GM19193 (cell line): ENCODE results near the gene PMEPA1.

ENCODE experiments used
- POLR2A ChIP-seq: IDR thresholded peaks from 4 replicates; pipeline ENCODE4 v1.6.1; 2011; ENCODE audit not compliant: insufficient read depth, insufficient read length; ENCODE audit errors: extremely low read depth

PMEPA1 gene

DNA sequence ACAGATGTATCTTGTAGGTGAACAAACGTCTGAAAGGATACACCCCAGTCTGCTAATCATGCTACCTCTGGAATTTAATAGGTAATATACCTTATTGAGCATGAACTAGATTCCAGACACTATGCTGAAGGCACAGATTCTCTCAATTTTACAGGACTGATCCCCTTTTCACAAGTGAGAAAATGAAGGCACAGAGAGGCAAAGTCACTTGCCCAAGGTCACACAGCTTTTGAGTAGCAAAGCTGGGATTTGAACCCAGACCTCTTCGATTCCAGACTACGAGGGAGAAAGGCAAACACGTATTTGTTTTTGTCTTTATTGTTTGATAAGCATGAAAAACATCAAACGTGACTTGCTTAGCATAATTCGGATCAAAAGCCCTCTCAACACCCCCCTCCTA is 34.4 kb upstream of the PMEPA1 start:
- TF ChIP-seq POLR2A: no peak

DNA sequence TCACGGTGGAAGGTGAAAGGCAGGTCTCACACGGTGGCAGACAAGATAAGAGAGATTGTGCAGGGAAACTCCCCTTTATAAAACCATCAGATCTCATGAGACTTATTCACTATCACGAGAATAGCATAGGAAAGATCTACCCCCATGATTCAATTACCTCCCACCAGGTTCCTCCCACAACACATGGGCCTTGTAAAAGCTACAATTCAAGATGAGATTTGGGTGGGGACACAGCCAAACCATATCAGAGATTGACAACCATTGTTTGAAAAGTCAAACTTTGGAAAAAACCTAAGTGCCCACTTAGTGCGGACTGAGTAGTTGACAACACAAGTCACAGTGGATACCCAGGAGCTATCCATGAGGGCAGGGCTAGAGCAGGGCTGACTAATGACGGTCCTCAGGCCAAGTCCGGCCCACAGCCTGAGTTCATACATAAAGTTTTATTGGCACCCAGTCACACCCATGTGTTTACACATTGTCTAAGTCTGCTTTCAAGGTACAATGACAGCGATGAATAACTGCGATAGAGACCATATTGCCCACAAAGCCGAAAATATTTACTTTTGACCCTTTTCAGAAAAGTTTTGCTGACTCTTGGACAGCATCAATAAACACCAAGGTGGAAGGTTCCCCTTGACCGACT is 33.8 kb upstream of the PMEPA1 start:
- no peak for TF ChIP-seq POLR2A

DNA sequence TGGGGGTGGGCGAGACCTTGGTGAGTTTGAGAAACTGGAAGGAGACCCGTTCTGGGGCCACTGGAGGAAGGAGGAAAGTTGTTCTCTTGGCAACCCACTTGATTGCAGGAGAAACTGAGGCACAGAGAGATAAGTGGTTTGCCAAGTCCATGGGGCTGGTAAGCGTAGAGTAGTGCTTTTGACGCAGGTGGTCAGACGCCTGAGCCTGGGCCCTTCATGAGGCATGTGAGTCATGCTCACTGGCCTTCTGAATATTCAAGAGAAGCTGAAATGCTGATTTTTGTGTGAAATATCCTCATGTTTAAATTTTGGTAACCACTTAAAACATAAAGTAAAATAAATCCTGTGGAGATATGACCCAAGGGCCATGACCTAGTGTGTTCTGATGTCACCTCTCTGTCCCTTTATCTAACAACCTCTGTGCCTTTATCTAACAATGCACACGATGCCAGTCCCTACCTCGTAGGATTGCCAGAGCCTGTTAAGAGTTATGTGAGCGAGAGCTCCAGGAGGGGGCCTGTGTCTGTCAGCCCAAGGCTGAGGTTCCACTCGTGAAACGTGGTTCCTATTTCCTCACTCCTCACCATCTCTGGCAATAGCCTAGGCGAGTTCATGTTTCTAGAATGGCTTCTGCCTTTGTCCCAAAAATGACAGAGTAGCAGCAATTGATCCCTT is 32.8 kb upstream of the PMEPA1 start:
- no peak for TF ChIP-seq POLR2A

DNA sequence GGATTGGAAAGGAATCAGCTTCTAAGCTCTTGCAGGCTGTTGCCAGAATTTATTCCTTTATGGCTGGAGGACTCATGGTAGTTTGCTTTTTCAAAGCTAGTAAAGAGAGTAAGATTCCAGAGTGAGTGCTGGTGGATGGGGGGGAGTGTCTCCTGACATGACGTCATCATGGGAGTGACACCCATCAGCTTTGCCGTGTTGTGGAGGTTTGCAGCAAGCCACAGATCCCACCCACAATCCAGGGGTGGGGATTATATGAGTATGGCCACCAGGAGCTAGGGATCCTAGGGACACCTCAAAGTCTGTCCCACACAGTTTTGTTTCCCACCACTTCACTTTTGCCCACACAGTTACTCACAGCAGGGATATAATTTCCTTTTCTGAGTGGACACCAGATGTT is 28.7 kb upstream of the PMEPA1 start:
- no peak for TF ChIP-seq POLR2A

DNA sequence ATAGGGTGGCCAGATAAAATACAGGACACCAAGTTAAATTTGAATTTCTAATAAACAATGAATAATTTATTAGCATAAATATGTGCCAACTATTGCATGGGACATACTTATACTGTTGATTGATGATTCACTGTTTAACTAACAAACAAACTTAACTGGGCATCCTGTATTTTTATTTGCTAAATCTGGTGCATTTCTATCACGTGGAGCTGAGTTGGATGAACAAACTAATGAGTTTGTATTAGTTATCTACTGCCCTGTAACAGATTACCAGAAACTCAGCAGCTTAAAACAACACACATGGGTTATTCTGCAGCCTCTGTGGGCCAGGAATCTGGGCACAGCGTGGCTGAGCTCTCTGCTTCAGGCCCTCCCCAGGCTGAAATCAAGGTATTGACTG is 28.2 kb upstream of the PMEPA1 start:
- TF ChIP-seq POLR2A: no peak

DNA sequence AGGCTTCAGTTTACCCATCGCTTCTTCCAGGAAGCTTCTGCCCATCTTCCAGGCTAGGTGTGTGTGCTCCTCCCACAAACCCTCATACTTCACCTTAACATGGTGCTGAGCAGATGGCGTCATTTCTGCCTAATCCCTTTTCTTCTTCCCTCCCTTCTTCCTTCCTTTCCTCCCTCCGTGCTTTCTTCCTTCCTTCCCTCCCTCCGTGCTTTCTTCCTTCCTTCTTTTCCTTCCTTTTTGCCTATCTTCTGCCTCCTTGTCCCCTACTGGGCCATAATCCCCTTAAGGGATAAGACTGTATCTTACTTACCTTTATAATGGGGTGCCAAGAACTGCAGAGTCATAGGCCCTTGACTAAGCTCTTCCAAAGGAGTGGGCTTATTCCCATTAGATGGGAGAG is 27.5 kb upstream of the PMEPA1 start:
- no peak for TF ChIP-seq POLR2A

DNA sequence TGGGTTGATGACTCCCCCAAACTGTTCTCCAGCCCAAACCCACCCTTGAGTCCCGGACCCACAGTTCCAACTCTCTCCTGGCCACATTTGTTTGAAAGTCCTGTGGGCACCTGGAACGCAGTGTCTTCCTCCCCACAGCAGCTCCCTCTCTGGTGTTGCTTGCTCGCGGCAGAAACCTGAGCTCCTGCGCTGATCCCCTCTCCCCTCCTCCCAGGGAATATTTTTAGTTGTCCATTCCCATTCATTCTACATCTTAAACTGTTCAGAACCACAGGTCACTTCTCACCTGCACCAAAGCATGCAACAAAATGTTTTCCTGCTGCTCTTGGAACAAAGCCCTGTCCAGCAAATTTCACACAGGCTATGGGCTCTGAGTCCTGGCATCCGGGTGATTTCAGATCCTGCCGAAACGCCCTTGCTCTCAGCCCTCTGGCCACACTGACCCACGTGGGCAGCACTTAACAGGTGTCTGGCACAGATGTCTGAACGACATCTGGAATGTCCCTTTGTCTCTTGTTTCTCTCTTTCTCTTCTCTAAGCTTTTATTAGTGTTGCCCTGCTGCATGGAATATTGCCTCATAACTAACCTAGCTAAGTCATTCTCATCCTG is 27.0 kb upstream of the PMEPA1 start:
- no peak for TF ChIP-seq POLR2A

DNA sequence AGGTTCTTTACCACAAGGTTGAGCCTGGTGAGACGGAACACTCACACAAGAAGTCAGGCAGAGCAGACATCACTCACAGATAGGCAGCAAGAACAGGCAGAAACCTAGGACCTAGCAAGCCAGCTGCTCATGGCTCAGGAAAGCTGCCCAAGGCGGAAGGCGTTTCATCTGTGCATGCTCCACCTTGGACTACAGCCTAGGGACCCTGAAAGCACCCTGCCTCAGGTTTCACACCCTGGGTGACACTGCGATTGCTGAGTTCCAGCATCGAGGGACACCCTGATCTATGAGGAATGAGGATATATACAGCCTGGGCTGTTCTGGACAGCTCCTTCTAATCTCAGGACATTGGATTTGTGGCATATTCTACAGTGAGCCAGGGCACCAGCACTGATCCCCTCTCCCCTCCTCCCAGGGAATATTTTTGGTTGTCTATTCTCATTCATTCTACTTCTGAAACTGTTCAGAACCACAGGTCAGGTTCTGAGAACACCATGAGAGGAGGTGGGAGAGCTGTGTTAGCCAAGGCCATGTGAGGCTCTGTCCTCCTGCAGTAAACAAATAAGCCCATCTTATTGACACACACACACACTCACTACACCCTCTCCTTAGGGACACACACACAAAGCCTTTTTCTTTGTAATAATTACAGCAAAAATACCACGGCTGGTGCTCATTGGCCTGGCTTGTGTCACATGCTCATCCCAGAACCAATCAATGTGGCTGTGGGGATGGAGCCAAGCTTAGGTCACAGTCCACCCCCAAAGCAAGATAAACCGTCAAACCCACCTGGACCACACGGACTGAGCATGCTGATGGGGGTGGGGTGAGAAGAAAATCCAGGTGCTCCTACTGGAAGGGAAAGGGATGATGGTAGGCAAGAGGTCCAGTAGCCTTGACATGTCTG is 26.3 kb upstream of the PMEPA1 start:
- TF ChIP-seq POLR2A: no peak

DNA sequence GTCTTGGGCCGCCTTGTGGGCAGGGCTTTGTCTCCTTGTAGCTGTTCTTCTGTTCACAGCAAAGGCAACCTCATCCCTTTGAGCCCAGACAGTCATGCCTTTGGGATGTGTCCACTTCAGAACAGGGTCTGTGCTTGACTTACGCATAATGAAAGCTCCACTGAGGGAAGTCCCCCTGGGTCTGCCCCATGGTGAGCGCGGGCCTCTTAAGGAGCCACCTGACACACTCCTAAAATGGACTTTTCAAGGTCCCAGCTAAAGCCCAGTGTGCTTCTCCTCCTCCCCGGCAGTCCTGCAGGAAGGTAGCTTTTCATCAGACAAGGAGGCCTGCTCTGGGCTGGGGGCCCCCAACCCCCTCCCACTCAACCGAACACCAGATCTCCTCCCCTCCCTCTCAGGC is 24.9 kb upstream of the PMEPA1 start:
- no peak for TF ChIP-seq POLR2A

DNA sequence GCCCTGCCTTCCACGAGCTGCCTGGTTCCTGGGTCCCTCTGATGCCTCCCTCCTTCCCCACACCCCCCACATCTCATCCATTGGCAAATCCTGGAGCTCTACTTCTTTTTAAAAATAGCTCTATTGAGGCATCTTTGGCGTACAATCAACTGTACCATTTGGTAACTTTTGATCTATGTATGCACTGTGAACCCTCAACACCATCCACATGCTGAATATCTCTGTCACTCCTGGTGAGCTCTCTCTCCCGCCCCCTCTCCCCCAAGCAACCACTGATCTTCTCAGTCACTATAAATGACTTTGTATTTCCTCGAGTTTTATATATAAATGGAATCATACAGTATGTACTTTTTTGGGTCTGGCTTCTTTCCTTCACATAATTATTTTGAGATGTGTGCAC is 22.4 kb upstream of the PMEPA1 start:
- TF ChIP-seq POLR2A: no peak

DNA sequence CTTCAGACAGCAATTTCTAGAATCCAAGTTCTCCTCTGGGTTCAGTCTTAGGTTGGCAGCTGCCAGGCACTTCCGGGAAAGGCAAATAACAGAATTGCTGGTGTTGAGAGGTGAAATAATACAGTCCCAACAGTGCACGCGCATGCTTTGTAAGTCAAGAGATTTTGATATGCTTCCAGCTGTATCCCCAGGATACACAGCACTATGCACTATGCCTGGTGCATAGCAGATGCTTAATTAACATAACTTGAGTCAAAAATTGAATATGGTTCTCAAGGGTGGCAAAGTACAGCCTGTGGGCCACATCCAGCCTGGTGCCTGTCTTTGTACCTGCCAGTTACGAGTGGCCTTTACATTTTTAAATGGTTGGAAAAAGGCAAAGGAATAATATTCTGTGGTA is 18.9 kb upstream of the PMEPA1 start:
- no peak for TF ChIP-seq POLR2A

DNA sequence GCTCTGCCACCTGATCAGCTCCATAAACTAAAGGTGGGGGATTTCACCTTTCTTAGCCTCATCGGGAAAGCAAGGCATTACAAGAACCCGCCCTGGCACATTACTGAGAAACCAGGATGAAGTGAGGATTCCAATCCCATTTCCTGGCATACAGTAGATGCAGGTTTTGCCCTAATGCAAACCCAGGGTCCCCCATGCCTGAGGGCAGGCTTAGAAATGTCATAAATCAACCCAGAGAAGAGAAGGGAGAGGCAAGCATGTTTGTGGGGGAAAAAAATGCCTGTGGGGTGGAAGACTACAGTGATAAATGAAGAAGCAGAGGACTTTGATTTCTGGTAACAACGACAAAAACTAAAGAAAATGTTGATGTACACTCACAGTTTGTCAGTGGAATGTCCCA is 18.0 kb upstream of the PMEPA1 start:
- TF ChIP-seq POLR2A: no peak

DNA sequence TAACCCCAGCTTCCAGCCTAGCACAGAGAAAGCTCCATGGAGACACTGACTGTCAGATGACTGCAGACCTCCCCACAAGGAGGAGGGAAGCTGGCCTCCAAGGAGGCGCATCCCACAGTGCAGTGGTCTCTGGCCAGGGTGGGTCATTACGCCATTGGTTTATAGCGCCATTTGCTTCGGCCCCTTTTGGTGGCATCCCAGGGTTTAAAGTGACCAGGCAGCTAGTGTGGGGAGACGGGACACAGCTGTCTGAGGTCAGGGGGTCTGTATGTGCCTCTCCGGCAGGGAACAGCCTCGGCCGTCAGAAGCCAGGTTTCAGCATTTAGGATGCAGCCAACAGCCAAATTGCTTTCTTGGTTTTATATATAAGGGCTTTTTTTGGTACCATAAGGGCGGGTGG is 15.8 kb upstream of the PMEPA1 start:
- TF ChIP-seq POLR2A: no peak

DNA sequence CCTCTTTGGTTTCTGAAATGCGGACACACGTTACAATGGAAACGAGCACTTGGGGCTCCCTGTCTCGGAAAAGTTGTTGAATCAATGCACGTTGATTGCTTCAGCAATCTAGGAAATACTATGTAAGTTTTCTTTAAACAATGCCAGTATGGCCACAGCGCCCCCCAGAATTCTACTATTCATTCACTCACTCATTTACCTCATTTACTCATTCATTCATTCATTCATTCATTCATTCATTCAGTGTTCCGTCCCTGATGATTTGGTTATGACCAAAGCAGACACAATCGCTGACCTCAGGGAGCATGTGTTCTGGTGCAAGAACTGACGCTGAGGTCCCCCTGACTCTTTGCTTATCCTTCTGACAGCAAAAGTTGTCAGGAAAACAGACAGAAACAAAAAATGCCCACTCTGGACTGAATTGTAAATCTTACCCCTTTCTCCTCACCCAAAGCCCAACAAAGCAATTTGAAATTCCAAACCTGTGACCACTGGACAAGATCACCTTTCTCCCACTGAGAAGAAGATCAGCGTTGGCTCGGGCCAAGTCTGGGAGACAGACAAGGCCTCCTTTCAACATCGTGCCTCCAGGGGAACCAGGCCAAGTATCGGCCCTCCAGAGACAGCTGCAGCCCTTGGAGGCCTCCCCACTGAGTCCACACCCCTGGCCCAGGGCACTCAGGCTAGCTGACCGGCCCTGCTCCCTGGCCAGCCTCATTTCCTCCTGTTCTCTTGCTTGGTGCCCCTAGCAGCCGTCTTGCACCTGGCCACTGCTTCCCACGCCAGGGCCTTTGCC is 15.0 kb upstream of the PMEPA1 start:
- TF ChIP-seq POLR2A: no peak
